OCI-LY1 (cell line): ENCODE measurements around the gene SH3RF3.

Experiments used
- CTCF ChIP-seq: fragments of 200-600 bp; sonication (generic), shearing (Covaris generic); IDR thresholded peaks from 2 replicates; pipeline ENCODE4 v1.5.1; 2017; ENCODE audit warnings: mild to moderate bottlenecking, antibody characterized with exemption, low read length, moderate library complexity, mixed read lengths
- EZH2 ChIP-seq: fragments of 200-600 bp; sonication (generic), shearing (Covaris generic); IDR thresholded peaks from 2 replicates; pipeline ENCODE4 v1.8.0; 2017; ENCODE audit warnings: borderline replicate concordance, mixed run types, mild to moderate bottlenecking, antibody characterized with exemption, low read length, moderate library complexity, mixed read lengths

GRCh38 chr2:109393662-109393972, 264.6 kb downstream of the SH3RF3 start:
- TF ChIP-seq CTCF (no peak), EZH2 (no peak)
